HG03039 (cell line): Measurements from ENCODE around the gene CABP4.

Experiments
- ATAC-seq: cut with Tn5 transposase; IDR thresholded peaks from one replicate; pipeline ENCODE4 v1.9.1; 2021; ENCODE audit warnings: mild to moderate bottlenecking, moderate library complexity; ENCODE audit not compliant: unreplicated experiment

CABP4 gene

GRCh38 chr11:67507242-67507863 is 52.2 kb downstream of the CABP4 start:
- ATAC-seq, result no peak

- ATAC-seq, result peak; percentile 69
These were observed 52.8 kb downstream of the CABP4 start, which contains the start of gene CDK2AP2 for GRCh38 chr11:67507864-67508485. TSS of gene CDK2AP2 (minus strand) at chr11:67508162. CDS start at chr11:67508082, 80 bp downstream.

- peak; percentile 35 for ATAC-seq
These were observed 53.5 kb downstream of the CABP4 start for GRCh38 chr11:67508486-67509121.

GRCh38 chr11:67510023-67510345 is 54.8 kb downstream of the CABP4 start:
- ATAC-seq, result no peak
